Keratinocyte (primary cell): ENCODE data around the gene SRRM5. TPM values are rescaled to one million over a fixed set of nuclear protein-coding genes. Genes with fewer than 3 reads are reported as not detected.

ENCODE experiments used
- DNase-seq: peaks from one replicate; pipeline ENCODE4 v3.0.0-alpha.2; 2011; ENCODE audit warnings: low read depth, missing footprints, low spot score
- FAIRE-seq: peaks from 2 replicates; lab custom pipeline; 2011; peaks lifted over from hg19 to GRCh38; lab: Jason Lieb, UNC
- H2AFZ ChIP-seq: 2 replicates; pipeline ENCODE4 v1.6.0; 2012; ENCODE audit warnings: low read length, control low read depth, inconsistent platforms; ENCODE audit not compliant: control insufficient read depth
- H3K27ac ChIP-seq: 2 replicates; pipeline ENCODE4 v1.5.1; 2011; ENCODE audit warnings: low read length; ENCODE audit not compliant: control insufficient read depth, insufficient read depth
- H3K27me3 ChIP-seq: 3 replicates; pipeline ENCODE4 v1.6.0; 2011; ENCODE audit warnings: low read length; ENCODE audit not compliant: control insufficient read depth, insufficient read depth; ENCODE audit errors: extremely low read depth
- H3K36me3 ChIP-seq, 2 experiments: 2 replicates in 1 of 2; 3 replicates in 1 of 2; pipeline ENCODE4 v1.5.1; 2011; ENCODE audit warnings: low read length in 2 of 2, mild to moderate bottlenecking in 1 of 2; ENCODE audit not compliant: control insufficient read depth in 2 of 2, insufficient read depth in 2 of 2; ENCODE audit errors: extremely low read depth in 1 of 2
- H3K4me1 ChIP-seq: 3 replicates; pipeline ENCODE4 v1.5.1; 2011; ENCODE audit warnings: low read length; ENCODE audit not compliant: control insufficient read depth, insufficient read depth; ENCODE audit errors: extremely low read depth
- H3K4me2 ChIP-seq: 3 replicates; pipeline ENCODE4 v1.6.0; 2011; ENCODE audit warnings: low read depth, low read length; ENCODE audit not compliant: control insufficient read depth, insufficient read depth; ENCODE audit errors: extremely low read depth
- H3K4me3 ChIP-seq, 3 experiments: fragments of 200-600 bp in 1 of 3; sonication (generic) in 1 of 3; 2 replicates in 2 of 3; 3 replicates in 1 of 3; pipeline ENCODE4 v1.5.1; 2011 to 2016; ENCODE audit warnings: low read length in 3 of 3, mild to moderate bottlenecking in 3 of 3, control low read depth in 2 of 3, inconsistent platforms in 1 of 3, low read depth in 1 of 3, mixed read lengths in 1 of 3, mixed run types in 1 of 3, moderate library complexity in 1 of 3; ENCODE audit not compliant: control insufficient read depth in 2 of 3, insufficient read depth in 2 of 3; ENCODE audit errors: extremely low read depth in 1 of 3
- H3K79me2 ChIP-seq: 2 replicates; pipeline ENCODE4 v1.6.0; 2012; ENCODE audit warnings: low read length; ENCODE audit not compliant: control insufficient read depth, insufficient read depth
- H3K9ac ChIP-seq: 3 replicates; pipeline ENCODE4 v1.6.0; 2011; ENCODE audit warnings: low read length; ENCODE audit not compliant: control insufficient read depth, insufficient read depth; ENCODE audit errors: extremely low read depth
- H3K9me1 ChIP-seq: 3 replicates; pipeline ENCODE4 v1.6.0; 2011; ENCODE audit warnings: low read length; ENCODE audit not compliant: control insufficient read depth, insufficient read depth; ENCODE audit errors: extremely low read depth
- H3K9me3 ChIP-seq: 2 replicates; pipeline ENCODE4 v1.5.1; 2012; ENCODE audit warnings: low read depth, low read length; ENCODE audit not compliant: control insufficient read depth
- H4K20me1 ChIP-seq: 3 replicates; pipeline ENCODE4 v1.6.0; 2011; ENCODE audit warnings: low read length; ENCODE audit not compliant: control insufficient read depth, insufficient read depth; ENCODE audit errors: extremely low read depth
- EZH2 ChIP-seq: IDR thresholded peaks from one replicate; pipeline ENCODE4 v1.6.1; 2012; ENCODE audit warnings: inconsistent platforms, mild to moderate bottlenecking, low read length, moderate library complexity
- dilution Hi-C: fragments of 300-500 bp; cut with MboI; formaldehyde crosslinking; loops from one replicate; pipeline ENCODE4 v1.7.0; 2020; ENCODE audit warnings: low sequenced_read_pairs; ENCODE audit not compliant: extremely low pct_ligation_motif_present
- polyA plus RNA-seq, 5 experiments: library from polyadenylated mRNA; depleted of rRNA in 3 of 5; stranded (reverse) in 3 of 5; stranded (forward) in 1 of 5; unstranded in 1 of 5; fragments of >200 nt; gene quantifications; 1 replicate in 1 of 5; 2 replicates in 3 of 5; 3 replicates in 1 of 5; pipeline versions ENCODE4 v1.2.1 to v1.2.3, GENCODE V29; 2011 to 2012; ENCODE audit warnings: missing spikeins in 2 of 5, low read depth in 1 of 5, low replicate concordance in 1 of 5
- TF ChIP-seq, protein P1 (sequence below), 3 experiments: IDR thresholded peaks in 1 of 3; conservative IDR thresholded peaks in 1 of 3; optimal IDR thresholded peaks in 1 of 3; 2 replicates in 2 of 3; 3 replicates in 1 of 3; pipeline versions ENCODE3 to v1.5.1; 2011; ENCODE audit warnings: low read length in 3 of 3, mild to moderate bottlenecking in 3 of 3, moderate library complexity in 2 of 3, control low read depth in 1 of 3, inconsistent platforms in 1 of 3; ENCODE audit not compliant: insufficient read depth in 2 of 3; ENCODE audit errors: extremely low read depth in 1 of 3

The SRRM5 gene
- polyA plus RNA-seq, 1 donor (not counting 4 experiments of a cell fraction or from before 2014, with no cell fraction given) = 0.03 TPM

DNA sequence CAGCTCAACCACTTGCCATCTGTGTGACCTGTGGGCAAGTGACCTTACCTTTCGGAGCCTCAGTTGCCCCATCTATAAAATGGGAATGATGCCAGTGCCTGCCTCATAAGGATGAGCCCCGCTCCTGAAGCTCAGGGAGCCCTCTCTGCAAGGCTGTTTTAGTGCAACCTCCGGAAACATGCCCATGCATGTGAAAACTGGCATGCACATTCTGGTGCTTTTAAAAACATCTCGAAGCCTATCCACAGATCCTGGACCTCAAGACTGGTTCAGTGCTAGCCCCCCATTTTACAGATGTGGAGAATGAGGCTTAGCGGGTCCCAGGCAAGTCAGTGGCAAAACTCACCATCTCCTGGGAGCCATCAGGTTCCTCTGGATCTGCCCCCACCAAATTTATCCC lies 22.2 kb downstream of the SRRM5 start:
- FAIRE-seq (peak; percentile 96), DNase-seq (no peak)
- H4K20me1 ChIP-seq = no peaks in the 10 kb centered on the region
- H3K27ac ChIP-seq = no peak overlapping the region
- dilution Hi-C loops = no loop called here
- TF ChIP-seq EZH2 = no peak
- TF ChIP-seq, protein P1, sequence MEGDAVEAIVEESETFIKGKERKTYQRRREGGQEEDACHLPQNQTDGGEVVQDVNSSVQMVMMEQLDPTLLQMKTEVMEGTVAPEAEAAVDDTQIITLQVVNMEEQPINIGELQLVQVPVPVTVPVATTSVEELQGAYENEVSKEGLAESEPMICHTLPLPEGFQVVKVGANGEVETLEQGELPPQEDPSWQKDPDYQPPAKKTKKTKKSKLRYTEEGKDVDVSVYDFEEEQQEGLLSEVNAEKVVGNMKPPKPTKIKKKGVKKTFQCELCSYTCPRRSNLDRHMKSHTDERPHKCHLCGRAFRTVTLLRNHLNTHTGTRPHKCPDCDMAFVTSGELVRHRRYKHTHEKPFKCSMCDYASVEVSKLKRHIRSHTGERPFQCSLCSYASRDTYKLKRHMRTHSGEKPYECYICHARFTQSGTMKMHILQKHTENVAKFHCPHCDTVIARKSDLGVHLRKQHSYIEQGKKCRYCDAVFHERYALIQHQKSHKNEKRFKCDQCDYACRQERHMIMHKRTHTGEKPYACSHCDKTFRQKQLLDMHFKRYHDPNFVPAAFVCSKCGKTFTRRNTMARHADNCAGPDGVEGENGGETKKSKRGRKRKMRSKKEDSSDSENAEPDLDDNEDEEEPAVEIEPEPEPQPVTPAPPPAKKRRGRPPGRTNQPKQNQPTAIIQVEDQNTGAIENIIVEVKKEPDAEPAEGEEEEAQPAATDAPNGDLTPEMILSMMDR (optimal IDR thresholded peaks at IDR 0.05 in 1 of 3, IDR thresholded peaks at IDR 0.05 in 1 of 3, conservative IDR thresholded peaks at IDR 0.05 in 1 of 3; ENCODE audit: extremely low read depth in 1 of 3, insufficient read depth in 2 of 3, low read length in 3 of 3) = no peak
- H3K4me3 ChIP-seq = peak overlapping the region in 1 of 3 experiments; percentile 44
- no peaks in the 10 kb centered on the region for H3K79me2 ChIP-seq
- H3K9me3 ChIP-seq = no peaks in the 10 kb centered on the region
- H2AFZ ChIP-seq = no peak overlapping the region
- H3K27me3 ChIP-seq = peaks cover 12% of the 10 kb centered on the region
- H3K9ac ChIP-seq = no peak overlapping the region
- no peaks in the 10 kb centered on the region for H3K36me3 ChIP-seq
- H3K4me1 ChIP-seq = peaks cover 13% of the 10 kb centered on the region
- H3K4me2 ChIP-seq = peak overlapping the region; percentile 77
- H3K9me1 ChIP-seq = no peaks in the 10 kb centered on the region

DNA sequence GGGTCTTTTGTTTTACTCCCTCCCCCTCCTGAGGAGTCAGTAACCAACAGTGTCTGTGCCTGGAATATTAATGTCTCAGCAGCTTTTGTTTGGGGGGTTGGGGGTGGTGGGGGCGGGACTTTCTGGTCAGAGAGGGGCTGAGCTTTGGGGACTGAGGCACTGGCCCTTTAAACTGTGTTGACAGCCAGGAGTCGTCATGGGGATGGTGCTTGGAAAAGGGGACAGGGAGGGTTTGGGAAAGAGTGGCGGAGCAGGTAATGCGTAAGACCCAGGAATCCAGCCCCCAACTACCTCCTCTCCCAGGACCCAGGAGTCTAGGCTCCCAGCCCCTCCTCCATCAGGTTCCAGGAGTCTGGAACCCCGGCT lies 22.6 kb downstream of the SRRM5 start:
- Histone ChIP-seq H3K9me1 (no peaks in the 10 kb centered on the region), H3K4me3 (peak overlapping the region in 1 of 3 experiments; percentile 44), H3K36me3 (no peaks in the 10 kb centered on the region), H3K9ac (no peak overlapping the region), H3K4me2 (peak overlapping the region; percentile 77), H3K27me3 (peaks cover 15% of the 10 kb centered on the region), H3K79me2 (no peaks in the 10 kb centered on the region), H3K4me1 (peaks cover 13% of the 10 kb centered on the region), H2AFZ (no peak overlapping the region), H4K20me1 (no peaks in the 10 kb centered on the region), H3K27ac (no peak overlapping the region), H3K9me3 (no peaks in the 10 kb centered on the region)
- TF ChIP-seq, protein P1 (optimal IDR thresholded peaks at IDR 0.05 in 1 of 3, IDR thresholded peaks at IDR 0.05 in 1 of 3, conservative IDR thresholded peaks at IDR 0.05 in 1 of 3; ENCODE audit: extremely low read depth in 1 of 3, insufficient read depth in 2 of 3, low read length in 3 of 3) = no peak
- TF ChIP-seq EZH2 = no peak
- FAIRE-seq (no peak), DNase-seq (no peak)
- dilution Hi-C loops = no loop called here
